Astrocyte (in vitro differentiated cells and primary cell): ENCODE measurements around the gene TMEM233. TPM values are rescaled to one million over a fixed set of nuclear protein-coding genes. Genes with fewer than 3 reads are reported as not detected.

Source experiments
- DNase-seq: peaks from one replicate; pipeline ENCODE4 v3.0.0-alpha.2; 2010; ENCODE audit warnings: low read depth
- FAIRE-seq: peaks from 2 replicates; lab custom pipeline; 2011; peaks lifted over from hg19 to GRCh38; lab: Jason Lieb, UNC
- H2AFZ ChIP-seq: 2 replicates; pipeline ENCODE4 v1.6.0; 2012; ENCODE audit warnings: low read depth, low read length, inconsistent platforms
- H3K27ac ChIP-seq: 2 replicates; pipeline ENCODE4 v1.5.1; 2011; ENCODE audit warnings: low read depth, low read length, inconsistent platforms
- H3K27me3 ChIP-seq: 2 replicates; pipeline ENCODE4 v1.6.0; 2011; ENCODE audit warnings: low read length, inconsistent platforms; ENCODE audit not compliant: insufficient read depth
- H3K36me3 ChIP-seq: 2 replicates; pipeline ENCODE4 v1.5.1; 2011; ENCODE audit warnings: low read length, inconsistent platforms; ENCODE audit not compliant: insufficient read depth
- H3K4me1 ChIP-seq: 2 replicates; pipeline ENCODE4 v1.5.1; 2011; ENCODE audit warnings: low read length, inconsistent platforms; ENCODE audit not compliant: insufficient read depth
- H3K4me2 ChIP-seq: 2 replicates; pipeline ENCODE4 v1.6.0; 2012; ENCODE audit warnings: low read length, inconsistent platforms
- H3K4me3 ChIP-seq: 2 replicates; pipeline ENCODE4 v1.5.1; 2011; ENCODE audit warnings: low read depth, mild to moderate bottlenecking, low read length, inconsistent platforms; ENCODE audit not compliant: insufficient read depth
- H3K79me2 ChIP-seq: 2 replicates; pipeline ENCODE4 v1.6.0; 2012; ENCODE audit warnings: mild to moderate bottlenecking, low read length, inconsistent platforms; ENCODE audit not compliant: insufficient read depth
- H3K9ac ChIP-seq: 2 replicates; pipeline ENCODE4 v1.6.0; 2012; ENCODE audit warnings: mild to moderate bottlenecking, low read length, inconsistent platforms
- H3K9me3 ChIP-seq: 2 replicates; pipeline ENCODE4 v1.5.1; 2012; ENCODE audit warnings: low read depth, mild to moderate bottlenecking, low read length, inconsistent platforms; ENCODE audit not compliant: insufficient read depth
- H4K20me1 ChIP-seq: 2 replicates; pipeline ENCODE4 v1.6.0; 2012; ENCODE audit warnings: low read length, inconsistent platforms; ENCODE audit not compliant: insufficient read depth
- H3K27ac Mint-ChIP-seq: one replicate; pipeline ENCODE4 v1.8.0; 2021; ENCODE audit warnings: mild to moderate bottlenecking, mixed read lengths; ENCODE audit not compliant: unreplicated experiment
- H3K27me3 Mint-ChIP-seq: one replicate; pipeline ENCODE4 v1.8.0; 2021; ENCODE audit warnings: low read depth, mixed read lengths; ENCODE audit not compliant: unreplicated experiment
- H3K36me3 Mint-ChIP-seq: one replicate; pipeline ENCODE4 v1.8.0; 2021; ENCODE audit warnings: low read depth, mixed read lengths; ENCODE audit not compliant: unreplicated experiment
- H3K4me1 Mint-ChIP-seq: one replicate; pipeline ENCODE4 v1.8.0; 2021; ENCODE audit warnings: low read depth, mixed read lengths; ENCODE audit not compliant: unreplicated experiment
- H3K4me3 Mint-ChIP-seq: one replicate; pipeline ENCODE4 v1.8.0; 2021; ENCODE audit warnings: mild to moderate bottlenecking, moderate library complexity, mixed read lengths; ENCODE audit not compliant: unreplicated experiment
- H3K9me3 Mint-ChIP-seq: one replicate; pipeline ENCODE4 v1.8.0; 2021; ENCODE audit warnings: mild to moderate bottlenecking, mixed read lengths; ENCODE audit not compliant: unreplicated experiment
- EZH2 ChIP-seq: IDR thresholded peaks from 2 replicates; pipeline ENCODE4 v1.6.1; 2012; ENCODE audit warnings: mild to moderate bottlenecking, low read length, inconsistent platforms; ENCODE audit not compliant: insufficient read depth
- total RNA-seq: library from RNA; stranded (reverse); gene quantifications from 2 replicates; pipeline ENCODE4 v1.2.1, GENCODE V29; 2021
- TF ChIP-seq, protein P1 (sequence below): IDR thresholded peaks from 2 replicates; pipeline ENCODE4 v1.5.1; 2011; ENCODE audit warnings: low read depth, mild to moderate bottlenecking, inconsistent platforms, low read length, moderate library complexity; ENCODE audit not compliant: insufficient read depth

The TMEM233 gene
- total RNA-seq, 1 donor from 2014 or later, result not detected

- no peak overlapping the region for H3K4me3 Mint-ChIP-seq
- peaks cover 2% of the 10 kb centered on the region for H3K36me3 Mint-ChIP-seq
- no peaks in the 10 kb centered on the region for H3K9me3 Mint-ChIP-seq
- no peaks in the 10 kb centered on the region for H3K9me3 ChIP-seq
- H3K4me3 ChIP-seq, result no peak overlapping the region
- FAIRE-seq (no peak), DNase-seq (peak; percentile 18)
- no peaks in the 10 kb centered on the region for H4K20me1 ChIP-seq
- peaks cover 4% of the 10 kb centered on the region for H3K27me3 ChIP-seq
- H3K79me2 ChIP-seq, result no peaks in the 10 kb centered on the region
- H3K4me2 ChIP-seq, result no peak overlapping the region
- no peak overlapping the region for H2AFZ ChIP-seq
- no peak for TF ChIP-seq EZH2
- TF ChIP-seq, protein P1, sequence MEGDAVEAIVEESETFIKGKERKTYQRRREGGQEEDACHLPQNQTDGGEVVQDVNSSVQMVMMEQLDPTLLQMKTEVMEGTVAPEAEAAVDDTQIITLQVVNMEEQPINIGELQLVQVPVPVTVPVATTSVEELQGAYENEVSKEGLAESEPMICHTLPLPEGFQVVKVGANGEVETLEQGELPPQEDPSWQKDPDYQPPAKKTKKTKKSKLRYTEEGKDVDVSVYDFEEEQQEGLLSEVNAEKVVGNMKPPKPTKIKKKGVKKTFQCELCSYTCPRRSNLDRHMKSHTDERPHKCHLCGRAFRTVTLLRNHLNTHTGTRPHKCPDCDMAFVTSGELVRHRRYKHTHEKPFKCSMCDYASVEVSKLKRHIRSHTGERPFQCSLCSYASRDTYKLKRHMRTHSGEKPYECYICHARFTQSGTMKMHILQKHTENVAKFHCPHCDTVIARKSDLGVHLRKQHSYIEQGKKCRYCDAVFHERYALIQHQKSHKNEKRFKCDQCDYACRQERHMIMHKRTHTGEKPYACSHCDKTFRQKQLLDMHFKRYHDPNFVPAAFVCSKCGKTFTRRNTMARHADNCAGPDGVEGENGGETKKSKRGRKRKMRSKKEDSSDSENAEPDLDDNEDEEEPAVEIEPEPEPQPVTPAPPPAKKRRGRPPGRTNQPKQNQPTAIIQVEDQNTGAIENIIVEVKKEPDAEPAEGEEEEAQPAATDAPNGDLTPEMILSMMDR, result no peak
- peaks cover 13% of the 10 kb centered on the region for H3K4me1 Mint-ChIP-seq
- H3K36me3 ChIP-seq, result no peaks in the 10 kb centered on the region
- H3K27ac ChIP-seq, result no peak overlapping the region
- H3K27ac Mint-ChIP-seq, result no peak overlapping the region
- H3K9ac ChIP-seq, result no peak overlapping the region
- no peaks in the 10 kb centered on the region for H3K4me1 ChIP-seq
- peaks cover 69% of the 10 kb centered on the region for H3K27me3 Mint-ChIP-seq
These were observed 1.3 kb upstream of the TMEM233 start for GRCh38 chr12:119592232-119592631.

DNA sequence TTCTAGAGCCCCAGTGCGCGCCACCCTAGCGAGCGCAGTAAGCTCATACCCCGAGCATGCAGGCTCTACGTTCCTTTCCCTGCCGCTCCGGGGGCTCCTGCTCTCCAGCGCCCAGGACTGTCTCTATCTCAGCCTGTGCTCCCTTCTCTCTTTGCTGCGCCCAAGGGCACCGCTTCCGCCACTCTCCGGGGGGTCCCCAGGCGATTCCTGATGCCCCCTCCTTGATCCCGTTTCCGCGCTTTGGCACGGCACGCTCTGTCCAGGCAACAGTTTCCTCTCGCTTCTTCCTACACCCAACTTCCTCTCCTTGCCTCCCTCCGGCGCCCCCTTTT is 791 bp downstream of the TMEM233 start:
- no peak overlapping the region for H3K27ac ChIP-seq
- H3K9me3 ChIP-seq, result no peaks in the 10 kb centered on the region
- H3K4me2 ChIP-seq, result peak overlapping the region; percentile 80
- peaks cover 4% of the 10 kb centered on the region for H3K27me3 ChIP-seq
- H3K36me3 ChIP-seq, result no peaks in the 10 kb centered on the region
- peak overlapping the region; percentile 56 for H2AFZ ChIP-seq
- FAIRE-seq (no peak), DNase-seq (peak; percentile 26)
- H3K9ac ChIP-seq, result no peak overlapping the region
- H3K4me1 ChIP-seq, result no peaks in the 10 kb centered on the region
- H3K79me2 ChIP-seq, result no peaks in the 10 kb centered on the region
- peaks cover 13% of the 10 kb centered on the region for H3K4me1 Mint-ChIP-seq
- TF ChIP-seq EZH2, result no peak
- TF ChIP-seq, protein P1, result no peak
- H4K20me1 ChIP-seq, result no peaks in the 10 kb centered on the region
- no peaks in the 10 kb centered on the region for H3K9me3 Mint-ChIP-seq
- H3K27me3 Mint-ChIP-seq, result peaks cover 84% of the 10 kb centered on the region
- H3K27ac Mint-ChIP-seq, result no peak overlapping the region
- H3K4me3 Mint-ChIP-seq, result peak overlapping the region; percentile 87
- peaks cover 2% of the 10 kb centered on the region for H3K36me3 Mint-ChIP-seq
- peak overlapping the region; percentile 39 for H3K4me3 ChIP-seq

- Histone ChIP-seq H3K4me3 (peak overlapping the region; percentile 39), H3K27ac (no peak overlapping the region), H3K9me3 (no peaks in the 10 kb centered on the region), H3K27me3 (peaks cover 4% of the 10 kb centered on the region), H3K4me1 (no peaks in the 10 kb centered on the region), H3K79me2 (no peaks in the 10 kb centered on the region), H3K36me3 (no peaks in the 10 kb centered on the region), H2AFZ (peak overlapping the region; percentile 56), H4K20me1 (no peaks in the 10 kb centered on the region), H3K9ac (no peak overlapping the region), H3K4me2 (peak overlapping the region; percentile 80)
- peak overlapping the region; percentile 60 for H3K27ac Mint-ChIP-seq
- no peaks in the 10 kb centered on the region for H3K9me3 Mint-ChIP-seq
- TF ChIP-seq, protein P1, result no peak
- TF ChIP-seq EZH2, result no peak
- peaks cover 13% of the 10 kb centered on the region for H3K4me1 Mint-ChIP-seq
- peaks cover 2% of the 10 kb centered on the region for H3K36me3 Mint-ChIP-seq
- peak overlapping the region; percentile 87 for H3K4me3 Mint-ChIP-seq
- peak; percentile 20 for DNase-seq
- H3K27me3 Mint-ChIP-seq, result peaks cover 87% of the 10 kb centered on the region
- FAIRE-seq, result no peak
These were observed 1.3 kb downstream of the TMEM233 start for GRCh38 chr12:119594772-119595445.
